IPS DF 6.9 (cell line): Measurements from ENCODE around the gene NR2E1.

Experiments used
- DNase-seq: peaks from one replicate; pipeline ENCODE4 v3.0.0-alpha.2; 2013; ENCODE audit warnings: low read depth, low spot score
- H3K27ac ChIP-seq: one replicate; pipeline ENCODE4 v1.5.1; 2013; ENCODE audit warnings: low read length, control low read depth
- H3K27me3 ChIP-seq: 2 replicates; pipeline ENCODE4 v1.6.1; 2013; ENCODE audit warnings: mild to moderate bottlenecking, low read length; ENCODE audit not compliant: control insufficient read depth, insufficient read depth
- H3K36me3 ChIP-seq: 2 replicates; pipeline ENCODE4 v1.6.1; 2013; ENCODE audit warnings: low read length; ENCODE audit not compliant: control insufficient read depth, insufficient read depth
- H3K4me1 ChIP-seq: 2 replicates; pipeline ENCODE4 v1.6.1; 2013; ENCODE audit warnings: low read length; ENCODE audit not compliant: control insufficient read depth, insufficient read depth
- H3K4me3 ChIP-seq: 2 replicates; pipeline ENCODE4 v1.5.1; 2013; ENCODE audit warnings: mild to moderate bottlenecking, low read length
- H3K9me3 ChIP-seq: 2 replicates; pipeline ENCODE4 v1.6.1; 2013; ENCODE audit warnings: low read length, inconsistent platforms; ENCODE audit not compliant: control insufficient read depth, insufficient read depth
- WGBS: extraction: QIAGEN DNeasy Blood & Tissue Kit; methylation state at CpG from one replicate; pipeline ENCODE4 v1.1.7; 2013; ENCODE audit warnings: mixed read lengths, missing lambda C conversion rate; ENCODE audit not compliant: insufficient read length, insufficient coverage; 5-methylcytosine and 5-hydroxymethylcytosine counted together

Gene NR2E1

GRCh38 chr6:108165714-108166663 lies at the start of gene NR2E1:
Gene NR2E1 (plus strand): TSS chr6:108166022. CDS start chr6:108166766, 744 bp downstream.
- H3K27me3 ChIP-seq, result peaks cover 98% of the 10 kb centered on the region
- WGBS, result no CpG with 5 or more reads among the region's 54 CpGs

DNA sequence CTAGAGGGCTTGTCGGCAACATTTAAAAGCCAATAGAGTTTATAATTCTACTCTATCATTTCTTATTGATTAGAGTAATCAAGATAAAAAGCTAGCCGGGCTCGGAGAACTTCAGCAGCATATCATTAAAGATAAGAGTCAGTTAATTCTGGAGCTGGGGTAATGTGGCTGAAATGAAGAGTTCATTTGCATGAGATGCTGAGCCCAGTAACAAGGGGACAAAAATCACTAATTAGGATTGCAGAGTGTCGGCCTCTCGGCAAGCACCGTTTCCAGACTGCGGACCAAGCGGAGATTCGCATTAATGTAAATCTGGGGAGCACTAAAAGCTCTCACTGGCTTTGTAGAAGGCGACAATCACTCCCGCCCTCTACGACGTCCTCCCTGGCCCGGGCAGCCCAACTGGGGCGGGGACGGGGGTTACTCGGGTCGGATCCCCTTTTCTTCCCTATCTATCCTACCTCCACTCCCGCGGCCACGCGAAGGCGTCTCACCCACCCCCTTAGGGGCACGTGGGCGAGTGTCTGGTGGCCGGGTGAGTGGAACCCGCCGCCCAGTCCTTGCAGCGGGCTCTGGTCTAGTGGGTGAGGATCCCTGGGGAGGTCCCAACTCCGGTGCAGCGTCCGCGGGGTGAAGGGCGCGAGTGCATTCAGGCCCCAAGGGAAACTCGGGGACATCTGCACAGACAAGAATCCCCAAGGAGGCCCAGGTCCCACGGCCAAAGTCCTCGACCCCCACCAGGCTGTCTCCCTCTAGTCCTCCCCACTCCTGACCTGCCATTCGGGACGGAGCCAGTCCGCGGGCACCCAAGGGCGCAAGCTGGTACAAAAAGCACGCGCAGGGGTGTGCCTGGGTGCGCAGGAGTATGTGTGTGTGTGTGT lies 49.0 kb upstream of the NR2E1 start:
- DNase-seq, result no peak
- H3K27me3 ChIP-seq, result peaks cover 87% of the 10 kb centered on the region

More at GRCh38 chr6:108165714-108166663, at the start of gene NR2E1:
- H3K27ac ChIP-seq, result no peak within 1 kb of the TSS
- peaks cover 18% of the 10 kb centered on the region for H3K4me1 ChIP-seq
- no peaks in the 10 kb centered on the region for H3K9me3 ChIP-seq
- peak within 1 kb of the TSS; percentile 4; the same call in 1 of the 2 replicates for H3K4me3 ChIP-seq
- no peaks in the 10 kb centered on the region for H3K36me3 ChIP-seq
- no peak for DNase-seq

DNA sequence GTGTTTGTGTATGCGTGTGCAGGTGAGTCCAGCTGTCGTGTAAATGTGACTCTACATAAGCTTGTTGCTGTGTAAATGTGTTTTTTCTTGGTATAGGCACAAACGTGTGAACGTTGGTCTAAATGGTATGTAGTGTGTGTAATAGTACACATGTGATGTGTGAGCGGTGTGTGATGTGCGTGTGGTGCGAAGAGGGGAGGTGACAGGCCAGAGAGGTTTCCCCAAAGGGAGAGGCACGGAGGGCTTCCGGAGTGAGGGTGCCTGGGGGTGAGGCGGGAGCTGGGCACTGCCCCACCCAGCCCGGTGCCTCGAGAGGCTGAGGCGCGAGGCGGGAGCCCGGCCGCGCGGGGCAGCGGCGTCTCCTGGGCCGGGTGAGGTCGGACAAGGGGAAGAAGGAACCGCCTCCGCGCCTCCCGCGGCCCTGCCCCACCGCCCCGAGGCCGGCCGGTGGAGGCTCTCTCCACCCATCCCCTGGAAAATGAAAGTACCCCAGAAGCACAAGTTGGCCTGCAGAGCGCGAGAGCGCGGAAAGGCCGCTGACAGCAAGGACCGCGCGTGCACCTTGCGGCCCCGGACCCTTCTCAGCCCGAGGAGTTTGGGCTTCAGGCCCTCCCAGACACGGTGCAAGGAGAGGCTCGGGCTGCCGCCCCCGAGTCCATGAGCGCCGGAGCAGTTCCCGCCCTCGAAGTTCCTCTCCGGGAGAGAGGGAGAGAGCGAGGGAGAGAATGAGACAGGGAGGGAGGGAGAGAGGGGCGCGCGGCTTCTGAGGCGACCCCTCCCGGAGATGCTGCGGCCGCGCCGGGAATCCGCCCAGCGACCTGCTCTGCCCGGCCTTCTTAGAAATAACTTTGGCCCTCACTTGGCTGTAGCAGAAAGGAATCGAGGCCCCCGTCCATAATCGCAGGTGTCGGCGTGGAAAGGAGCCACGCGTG lies 48.1 kb upstream of the NR2E1 start:
- Histone ChIP-seq H3K4me3 (peak overlapping the region; percentile 41; the same call in 1 of the 2 replicates), H3K27ac (no peak overlapping the region), H3K9me3 (no peaks in the 10 kb centered on the region), H3K4me1 (peaks cover 16% of the 10 kb centered on the region), H3K36me3 (no peaks in the 10 kb centered on the region), H3K27me3 (peaks cover 93% of the 10 kb centered on the region)
- DNase-seq, result no peak
- WGBS, result no CpG with 5 or more reads among the region's 72 CpGs

More for the DNA sequence above, 49.0 kb upstream of the NR2E1 start:
- Histone ChIP-seq H3K36me3 (no peaks in the 10 kb centered on the region), H3K4me1 (peaks cover 16% of the 10 kb centered on the region), H3K4me3 (no peak overlapping the region), H3K27ac (no peak overlapping the region), H3K9me3 (no peaks in the 10 kb centered on the region)
- no CpG with 5 or more reads among the region's 46 CpGs for WGBS

DNA sequence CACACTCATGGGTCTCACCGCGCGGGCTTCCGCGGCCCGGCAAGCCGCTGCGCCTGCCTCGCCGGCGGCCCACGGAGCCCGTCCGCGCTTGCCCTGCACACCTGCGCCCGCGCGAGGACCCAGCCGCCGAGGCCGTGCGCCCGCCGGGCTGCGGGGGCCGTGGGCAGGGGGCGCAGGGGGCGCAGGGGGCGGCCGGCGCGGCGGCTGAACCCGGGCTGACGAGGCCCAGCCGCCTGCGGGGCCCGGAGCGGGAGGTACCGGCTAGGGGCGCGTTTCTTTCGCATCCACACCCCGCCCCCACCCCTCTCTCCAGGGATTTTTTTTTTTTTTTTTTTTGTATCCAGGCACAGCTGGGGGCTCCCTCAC lies 47.5 kb upstream of the NR2E1 start:
- Histone ChIP-seq H3K4me3 (peak overlapping the region; percentile 7; the same call in 1 of the 2 replicates), H3K27me3 (peaks cover 95% of the 10 kb centered on the region), H3K36me3 (no peaks in the 10 kb centered on the region), H3K9me3 (no peaks in the 10 kb centered on the region), H3K27ac (no peak overlapping the region), H3K4me1 (peaks cover 17% of the 10 kb centered on the region)
- no CpG with 5 or more reads among the region's 45 CpGs for WGBS
- DNase-seq, result no peak

DNA sequence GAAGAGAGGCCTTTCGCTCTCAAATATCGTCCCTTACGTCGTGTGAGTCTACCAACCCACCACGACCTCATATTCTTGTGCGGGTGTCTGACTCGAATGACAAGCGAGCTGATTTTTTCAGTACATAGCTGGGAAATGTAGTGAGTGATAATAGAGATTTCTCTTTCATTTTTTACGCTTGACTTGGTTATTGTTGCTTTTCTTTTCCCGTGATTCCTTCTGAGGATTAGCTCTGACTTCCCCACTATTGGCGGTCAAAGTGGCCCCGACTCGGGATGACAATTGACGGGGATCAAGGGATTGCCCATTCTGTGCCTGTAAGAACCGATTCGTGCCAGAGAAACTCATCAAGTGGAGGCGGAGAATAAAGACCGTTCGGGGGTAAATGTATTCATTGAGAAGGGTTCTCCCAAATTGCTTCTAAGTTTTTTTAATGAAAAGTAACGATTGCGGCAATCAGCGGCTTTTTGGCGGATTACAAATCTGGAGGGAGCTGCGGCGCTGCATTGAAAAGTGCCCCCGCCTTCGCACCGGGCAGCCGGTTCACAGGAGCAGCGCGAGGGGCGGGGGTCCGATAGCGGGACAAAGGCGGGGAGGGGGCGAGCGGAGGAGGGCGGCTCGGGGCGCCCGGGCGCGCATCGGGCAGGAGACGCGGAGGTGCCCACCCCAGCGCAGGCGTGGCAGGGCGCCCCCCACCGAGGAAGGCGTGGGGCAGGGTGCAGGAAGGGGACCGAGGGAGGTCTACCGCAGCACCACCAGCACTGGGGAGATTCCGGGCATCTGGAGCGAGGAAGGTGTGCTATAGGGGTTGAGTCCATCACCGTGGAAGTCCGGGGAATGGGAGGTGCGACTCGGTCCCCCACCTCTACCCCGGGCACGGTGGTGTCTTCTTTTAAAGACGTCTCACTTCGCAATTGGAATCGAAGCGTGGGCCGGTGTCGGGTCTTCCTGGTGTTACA lies 46.7 kb upstream of the NR2E1 start:
- no peak for DNase-seq
- H3K9me3 ChIP-seq, result no peaks in the 10 kb centered on the region
- H3K27me3 ChIP-seq, result peaks cover 97% of the 10 kb centered on the region
- peaks cover 17% of the 10 kb centered on the region for H3K4me1 ChIP-seq
- no peak overlapping the region for H3K27ac ChIP-seq
- no CpG with 5 or more reads among the region's 67 CpGs for WGBS
- no peaks in the 10 kb centered on the region for H3K36me3 ChIP-seq
- H3K4me3 ChIP-seq, result peak overlapping the region; percentile 32; the same call in 1 of the 2 replicates

DNA sequence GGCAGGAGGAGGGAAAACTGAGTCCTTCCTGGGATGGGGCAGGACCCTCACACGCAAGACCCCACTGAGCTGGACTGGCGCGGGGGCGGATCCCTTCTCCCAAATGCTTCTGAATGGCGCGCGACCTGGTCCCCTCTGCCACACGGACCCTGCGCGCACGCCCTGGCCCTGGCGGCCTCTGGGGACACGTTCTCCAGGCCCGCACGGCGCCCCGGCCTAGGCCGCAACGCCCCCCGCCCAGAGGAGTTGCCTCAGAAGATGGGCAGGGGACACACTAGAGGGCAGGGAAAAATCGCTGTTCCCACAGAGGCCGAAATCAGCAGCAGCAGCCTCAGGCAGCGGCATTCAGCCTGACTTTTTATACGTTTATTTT lies 46.1 kb upstream of the NR2E1 start:
- Histone ChIP-seq H3K4me1 (peaks cover 18% of the 10 kb centered on the region), H3K27me3 (peaks cover 95% of the 10 kb centered on the region), H3K27ac (no peak overlapping the region), H3K4me3 (peak overlapping the region; percentile 32; the same call in 1 of the 2 replicates), H3K36me3 (no peaks in the 10 kb centered on the region), H3K9me3 (no peaks in the 10 kb centered on the region)
- no CpG with 5 or more reads among the region's 24 CpGs for WGBS
- DNase-seq, result no peak

DNA sequence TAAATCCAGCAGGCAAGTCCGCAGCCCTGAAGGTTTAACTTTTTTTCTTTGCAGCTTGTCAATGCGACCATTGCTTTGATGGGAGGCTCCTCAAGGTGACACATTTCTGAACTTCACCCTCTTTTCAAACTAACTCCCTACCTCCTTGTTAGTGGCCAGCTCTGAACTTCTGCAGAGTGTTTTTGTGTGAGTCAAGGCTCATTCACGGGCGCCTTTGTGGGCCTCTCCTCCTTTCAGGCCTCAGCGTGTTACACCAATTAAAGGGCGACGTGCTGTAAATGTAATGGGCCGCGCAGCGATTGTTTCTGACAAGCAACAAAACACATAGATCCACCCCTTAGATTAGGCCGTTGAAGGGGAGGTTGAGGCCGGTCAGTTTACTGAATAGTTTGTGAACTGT lies 45.5 kb upstream of the NR2E1 start:
- peaks cover 16% of the 10 kb centered on the region for H3K4me1 ChIP-seq
- no peak overlapping the region for H3K4me3 ChIP-seq
- no peaks in the 10 kb centered on the region for H3K36me3 ChIP-seq
- peaks cover 93% of the 10 kb centered on the region for H3K27me3 ChIP-seq
- WGBS, result no CpG with 5 or more reads among the region's 12 CpGs
- no peaks in the 10 kb centered on the region for H3K9me3 ChIP-seq
- H3K27ac ChIP-seq, result no peak overlapping the region
- DNase-seq, result no peak

GRCh38 chr6:108121612-108122011 lies 44.2 kb upstream of the NR2E1 start:
- Histone ChIP-seq H3K27ac (no peak overlapping the region), H3K36me3 (no peaks in the 10 kb centered on the region), H3K27me3 (peaks cover 81% of the 10 kb centered on the region), H3K9me3 (no peaks in the 10 kb centered on the region), H3K4me1 (peaks cover 16% of the 10 kb centered on the region), H3K4me3 (no peak overlapping the region)
- WGBS, result no CpG with 5 or more reads among the region's 10 CpGs
- no peak for DNase-seq

GRCh38 chr6:108123481-108123929 lies 42.3 kb upstream of the NR2E1 start:
- Histone ChIP-seq H3K27me3 (peaks cover 66% of the 10 kb centered on the region), H3K4me1 (peaks cover 11% of the 10 kb centered on the region), H3K36me3 (no peaks in the 10 kb centered on the region), H3K9me3 (no peaks in the 10 kb centered on the region), H3K4me3 (no peak overlapping the region), H3K27ac (no peak overlapping the region)
- no peak for DNase-seq
- WGBS, result no CpG with 5 or more reads among the region's 13 CpGs
